Measurements from ENCODE around the gene SORCS2.

DNA sequence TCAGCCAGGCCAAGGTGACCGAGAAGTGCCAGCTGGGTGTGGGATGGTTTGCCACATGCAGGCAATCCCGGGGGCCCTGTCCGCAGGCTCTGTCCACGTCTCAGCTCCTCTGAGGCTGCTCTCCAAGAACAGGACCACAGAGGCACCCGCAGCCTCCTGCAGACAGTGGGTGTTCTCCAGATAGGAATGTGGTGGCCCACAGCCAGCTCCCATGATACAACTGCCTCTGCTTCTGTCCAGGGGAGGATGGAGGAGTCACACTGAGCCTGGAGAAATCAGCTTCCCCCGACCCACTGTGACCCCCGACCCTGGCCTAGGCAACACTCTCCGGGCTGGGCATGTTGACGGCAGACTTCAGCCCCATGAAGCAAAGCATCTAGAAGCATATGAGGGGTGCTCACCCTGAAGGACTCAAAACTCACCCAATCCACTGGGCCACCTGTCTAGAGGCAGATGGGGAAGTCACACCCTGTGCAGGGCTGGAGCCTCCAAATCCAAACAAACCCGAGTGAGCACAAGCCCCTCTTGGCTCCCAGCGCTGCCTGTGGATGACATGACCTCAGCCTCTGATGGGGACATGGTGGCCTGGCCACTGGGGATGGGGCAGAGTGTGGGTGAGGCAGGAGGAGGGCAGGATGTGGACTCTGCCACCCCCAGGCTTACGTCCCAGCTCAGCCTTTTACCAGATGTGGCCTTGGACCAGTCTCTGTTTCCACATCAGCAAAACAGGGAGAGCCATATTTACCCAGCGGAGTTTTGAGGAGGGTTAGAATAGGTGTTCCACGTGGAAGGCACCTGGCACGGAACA lies 140.1 kb downstream of the SORCS2 start:
- no peak for TF ChIP-seq CTCF (IDR thresholded peaks at IDR 0.05 in 4 of 5, conservative IDR thresholded peaks at IDR 0.05 in 1 of 5)
- TF ChIP-seq POLR2A (IDR thresholded peaks at IDR 0.05), result no peak

Data from gastrocnemius medialis (tissue), 4 donors.